ENCODE measurements around the gene ADAMTS9.

ADAMTS9 gene

GRCh38 chr3:64654013-64654412 is 33.8 kb downstream of the ADAMTS9 start:
- no peak for DNase-seq (ENCODE audit: low read depth)

GRCh38 chr3:64653101-64653500 is 34.7 kb downstream of the ADAMTS9 start:
- DNase-seq (ENCODE audit: low read depth), result no peak

GRCh38 chr3:64651741-64652241 is 36.0 kb downstream of the ADAMTS9 start:
- DNase-seq (ENCODE audit: low read depth), result no peak

GRCh38 chr3:64651303-64651702 is 36.5 kb downstream of the ADAMTS9 start:
- DNase-seq (ENCODE audit: low read depth), result no peak

GRCh38 chr3:64650715-64651114 is 37.1 kb downstream of the ADAMTS9 start:
- DNase-seq (ENCODE audit: low read depth), result no peak

DNA sequence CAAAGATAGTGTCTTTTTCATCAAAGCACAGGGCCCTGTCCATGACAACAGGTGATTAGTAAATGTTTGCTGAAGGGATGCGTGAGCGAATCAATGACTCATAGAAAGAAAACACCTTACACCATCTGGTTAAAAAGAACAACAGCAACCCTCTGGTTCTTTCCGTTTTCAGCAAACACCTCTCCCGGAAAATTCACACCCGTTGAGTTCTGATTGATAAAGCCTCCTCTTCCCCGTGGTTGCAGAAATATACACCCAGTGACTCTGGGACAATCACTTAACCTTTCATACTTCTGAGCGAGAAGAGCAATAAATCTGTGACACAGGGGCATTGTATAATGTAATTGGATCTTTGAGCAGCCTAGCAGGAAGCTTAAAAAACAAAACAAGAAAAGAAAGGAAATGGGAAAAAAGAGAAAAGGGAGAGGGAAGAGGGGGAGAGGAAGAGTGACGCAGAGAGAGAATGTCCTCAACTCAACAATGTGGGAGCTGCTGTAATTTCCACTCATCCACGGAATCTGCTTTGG is 37.6 kb downstream of the ADAMTS9 start:
- no peak for DNase-seq (ENCODE audit: low read depth)

- DNase-seq (ENCODE audit: low read depth), result no peak
Measured at GRCh38 chr3:64648927-64649906, 38.6 kb downstream of the ADAMTS9 start.

- DNase-seq (ENCODE audit: low read depth), result no peak
Measured at GRCh38 chr3:64647825-64648224, 40.0 kb downstream of the ADAMTS9 start.

DNA sequence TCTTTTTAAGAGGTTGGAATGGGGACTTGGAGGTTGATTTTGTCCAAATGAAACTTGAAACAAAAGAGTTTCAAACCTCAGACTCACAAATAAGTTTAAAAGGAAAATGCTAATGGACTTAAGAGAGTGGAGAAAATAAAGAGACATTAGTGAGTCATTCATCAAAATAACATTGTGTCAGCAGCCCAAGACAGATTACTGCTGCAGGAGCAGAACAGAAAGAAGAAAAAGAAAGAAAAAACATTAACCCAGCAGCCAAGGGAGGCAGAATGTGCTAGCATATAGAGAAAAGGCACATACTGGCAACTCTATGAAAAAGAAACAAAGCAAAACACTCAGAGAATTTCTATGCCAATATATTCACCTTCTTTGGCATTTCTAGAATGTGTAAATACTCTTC is 42.6 kb downstream of the ADAMTS9 start:
- no peak for DNase-seq (ENCODE audit: low read depth)

GRCh38 chr3:64644483-64644882 is 43.3 kb downstream of the ADAMTS9 start:
- DNase-seq (ENCODE audit: low read depth), result no peak

DNA sequence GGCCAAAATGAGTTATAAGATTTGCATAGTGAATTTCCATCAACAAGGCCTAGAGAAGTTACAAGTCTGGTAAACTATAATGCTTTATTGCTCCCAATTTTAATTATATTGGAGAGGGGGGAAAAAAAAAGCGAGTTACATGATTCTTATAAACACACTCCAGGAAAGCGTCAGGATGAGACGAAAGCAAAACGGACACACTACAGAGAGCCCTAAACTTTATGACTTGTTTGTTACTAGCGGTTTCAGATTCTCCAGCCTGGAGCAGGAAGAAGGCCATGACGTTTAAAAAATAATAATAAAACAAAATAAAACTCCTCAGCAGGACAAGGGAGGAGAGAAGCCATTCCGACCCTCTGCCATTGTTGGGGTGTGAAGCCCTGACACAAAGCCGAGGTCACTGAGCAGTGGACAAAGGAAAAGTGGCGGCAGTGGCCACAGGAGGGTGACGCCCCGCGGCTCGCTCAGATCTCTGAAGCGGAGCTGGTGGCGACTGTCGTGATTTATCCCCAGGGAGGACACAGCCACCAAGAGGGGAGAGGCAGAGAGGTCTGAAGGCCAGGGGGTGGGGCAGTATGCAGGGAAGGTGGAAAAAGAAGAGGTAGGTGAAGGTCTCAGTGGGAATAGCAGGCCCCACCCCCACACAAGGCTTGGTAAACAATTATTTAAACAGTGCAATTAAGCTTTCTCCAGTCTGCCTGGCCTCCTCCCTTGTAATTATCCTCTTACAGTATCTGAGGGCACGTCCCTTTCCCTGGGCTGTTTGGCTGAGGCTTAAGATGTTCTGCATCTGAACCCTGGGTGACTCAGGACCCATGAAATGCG is 45.3 kb downstream of the ADAMTS9 start:
- no peak for DNase-seq (ENCODE audit: low read depth)

DNA sequence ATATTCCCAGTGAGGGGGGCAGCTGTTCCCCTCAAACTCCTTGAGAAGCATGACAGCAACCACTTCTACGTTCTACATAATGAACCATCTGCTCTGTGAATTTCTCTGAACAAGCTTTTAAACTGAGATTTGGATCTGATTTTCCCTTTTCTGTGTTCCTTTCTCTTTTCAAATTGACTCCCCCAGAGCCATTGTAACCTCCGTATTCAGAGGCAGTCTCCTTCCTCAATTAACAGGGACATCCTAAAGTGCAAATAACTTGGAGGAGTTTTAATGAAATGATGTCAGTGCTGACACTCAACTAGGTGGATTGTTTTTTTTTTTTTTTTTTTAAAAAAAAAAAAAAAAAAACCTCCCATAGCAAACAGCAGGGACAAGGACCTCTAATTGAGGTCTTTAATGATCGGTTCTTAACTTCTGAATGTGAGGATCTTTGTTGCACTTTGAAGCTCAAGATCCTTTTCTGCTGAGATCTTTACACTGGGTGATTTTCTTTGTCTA is 48.8 kb downstream of the ADAMTS9 start:
- DNase-seq (ENCODE audit: low read depth), result no peak

- DNase-seq (ENCODE audit: low read depth), result no peak
Measured at GRCh38 chr3:64638511-64638910, 49.3 kb downstream of the ADAMTS9 start.

DNA sequence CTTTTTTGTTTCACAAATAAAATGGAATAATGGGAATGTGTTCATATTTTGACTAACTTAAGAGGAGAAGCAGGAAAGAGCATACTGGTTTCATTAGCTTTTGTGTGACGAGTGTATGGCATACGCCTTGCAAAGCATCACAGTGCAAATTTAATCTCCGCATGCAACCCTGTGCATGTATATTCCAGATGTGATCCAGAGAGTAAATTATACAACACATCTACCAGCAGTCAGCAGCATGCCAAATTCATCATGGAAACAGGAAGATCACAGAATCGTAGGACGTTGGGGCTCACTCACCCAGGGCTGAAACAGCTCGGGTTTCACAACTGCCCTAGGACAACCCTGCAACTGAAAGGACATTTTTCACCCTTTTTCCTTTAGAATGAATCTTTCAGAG is 53.4 kb downstream of the ADAMTS9 start:
- DNase-seq (ENCODE audit: low read depth), result no peak

DNA sequence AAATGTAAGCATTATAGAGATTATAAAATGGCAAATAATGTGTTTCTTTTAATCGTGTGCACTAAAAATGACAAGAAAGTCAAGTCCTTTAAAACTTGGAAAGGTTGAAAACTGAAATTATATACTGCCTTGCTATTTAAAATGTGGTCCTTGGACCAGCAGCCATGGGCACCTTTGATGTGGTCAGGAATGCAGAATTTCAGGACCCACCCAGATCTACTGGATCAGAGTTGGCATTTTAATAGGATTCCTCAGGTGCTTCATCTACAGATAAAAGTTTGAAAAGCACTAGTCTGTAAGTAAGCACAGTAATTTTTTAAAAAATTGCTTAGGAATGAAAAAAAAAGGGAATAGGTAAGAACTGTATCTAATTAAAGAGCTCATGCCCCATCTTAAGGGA is 55.8 kb downstream of the ADAMTS9 start:
- DNase-seq (ENCODE audit: low read depth), result no peak

GRCh38 chr3:64627471-64628321 is 60.1 kb downstream of the ADAMTS9 start:
- DNase-seq (ENCODE audit: low read depth), result no peak

- DNase-seq (ENCODE audit: low read depth), result no peak
Measured at GRCh38 chr3:64627042-64627441, 60.8 kb downstream of the ADAMTS9 start.

GRCh38 chr3:64625381-64625780 is 62.4 kb downstream of the ADAMTS9 start:
- DNase-seq (ENCODE audit: low read depth), result no peak

GRCh38 chr3:64623125-64623524 is 64.7 kb downstream of the ADAMTS9 start:
- no peak for DNase-seq (ENCODE audit: low read depth)

DNA sequence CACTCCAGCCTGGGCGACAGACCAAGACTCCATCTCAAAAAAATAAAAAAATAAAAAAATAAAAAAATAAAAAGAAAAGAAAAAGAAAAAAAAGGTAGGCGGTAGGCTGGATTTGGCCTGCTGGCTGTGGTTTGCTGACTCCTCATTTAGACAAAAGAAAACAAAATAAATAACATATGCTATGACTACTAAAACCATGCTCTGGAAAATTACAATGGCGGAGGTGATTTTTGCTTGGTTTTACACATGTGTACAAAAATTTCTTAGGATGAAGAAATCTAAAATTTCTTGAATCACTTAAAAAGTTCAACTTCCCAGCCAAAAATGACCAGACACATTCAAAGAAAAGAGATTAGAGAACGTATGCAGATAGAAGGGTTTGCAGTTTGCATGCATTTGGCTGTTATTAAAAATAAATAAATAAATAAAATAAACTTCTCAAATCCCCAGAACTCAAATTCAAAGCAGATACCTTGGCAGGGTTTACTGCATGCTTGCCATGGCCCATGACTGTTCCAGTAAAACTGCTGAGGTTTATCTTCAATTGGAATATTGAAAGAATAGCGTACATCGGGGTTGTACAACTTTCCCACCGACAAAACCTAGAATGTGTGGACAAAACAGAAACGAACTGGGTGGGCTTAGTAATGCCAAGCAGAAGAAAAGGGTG is 65.9 kb downstream of the ADAMTS9 start:
- no peak for DNase-seq (ENCODE audit: low read depth)

- no peak for DNase-seq (ENCODE audit: low read depth)
Measured at GRCh38 chr3:64621275-64621674, 66.5 kb downstream of the ADAMTS9 start.
